GM23338 (cell line): ENCODE data around the gene NEIL3. TPM values are rescaled to one million over a fixed set of nuclear protein-coding genes. Genes with fewer than 3 reads are reported as not detected.

ENCODE experiments used
- ATAC-seq: fragments of 200-7000 bp; cut with Tn5 transposase; 3 replicates; pipeline ENCODE4 v1.9.1; 2020
- DNase-seq: peaks from one replicate; pipeline ENCODE4 v3.0.0-alpha.2; 2015; ENCODE audit warnings: low spot score
- H2AFZ ChIP-seq: fragments of 200-600 bp; sonication (generic); 2 replicates; pipeline ENCODE4 v1.8.0; 2016; ENCODE audit warnings: antibody characterized with exemption, mild to moderate bottlenecking, moderate library complexity
- H3F3A ChIP-seq: fragments of 200-600 bp; sonication (generic); replicated peaks from 2 replicates; pipeline ENCODE4 v1.8.0; 2017; ENCODE audit warnings: antibody characterized with exemption, mixed run types, low read depth
- H3K27ac ChIP-seq: fragments of 200-600 bp; sonication (generic); 2 replicates; pipeline ENCODE4 v1.6.1; 2016; ENCODE audit warnings: low read depth
- H3K27me3 ChIP-seq: fragments of 200-600 bp; sonication (generic); 2 replicates; pipeline ENCODE4 v1.8.0; 2016; ENCODE audit warnings: mild to moderate bottlenecking, mixed run types, moderate library complexity; ENCODE audit not compliant: insufficient read depth
- H3K36me3 ChIP-seq: fragments of 200-600 bp; sonication (generic); 2 replicates; pipeline ENCODE4 v1.8.0; 2016; ENCODE audit warnings: mild to moderate bottlenecking; ENCODE audit not compliant: insufficient read depth
- H3K4me1 ChIP-seq: fragments of 200-600 bp; sonication (generic); 2 replicates; pipeline ENCODE4 v1.8.0; 2016; ENCODE audit warnings: mild to moderate bottlenecking, moderate library complexity; ENCODE audit not compliant: insufficient read depth
- H3K4me2 ChIP-seq: fragments of 200-600 bp; sonication (generic); 2 replicates; pipeline ENCODE4 v1.7.1; 2017; ENCODE audit warnings: mixed run types
- H3K4me3 ChIP-seq: fragments of 200-600 bp; sonication (generic); 2 replicates; pipeline ENCODE4 v1.6.1; 2016; ENCODE audit warnings: mixed run types
- H3K79me2 ChIP-seq: fragments of 200-600 bp; sonication (generic); replicated peaks from 2 replicates; pipeline ENCODE4 v1.8.0; 2017; ENCODE audit warnings: mild to moderate bottlenecking; ENCODE audit not compliant: insufficient read depth
- H3K9me2 ChIP-seq: fragments of 200-600 bp; sonication (generic); 2 replicates; pipeline ENCODE4 v1.8.0; 2017; ENCODE audit not compliant: insufficient read depth
- H4K20me1 ChIP-seq: fragments of 200-600 bp; sonication (generic); replicated peaks from 2 replicates; pipeline ENCODE4 v1.8.0; 2017; ENCODE audit warnings: mild to moderate bottlenecking; ENCODE audit not compliant: insufficient read depth
- H3K27ac Mint-ChIP-seq: 2 replicates; pipeline ENCODE4 v1.8.0; 2020; ENCODE audit warnings: inconsistent platforms, mild to moderate bottlenecking, moderate library complexity, mixed read lengths
- H3K27me3 Mint-ChIP-seq: 3 replicates; pipeline ENCODE4 v1.8.0; 2022; ENCODE audit warnings: low read depth, mild to moderate bottlenecking, moderate library complexity, mixed read lengths, inconsistent platforms; ENCODE audit not compliant: insufficient read depth, poor library complexity
- H3K36me3 Mint-ChIP-seq: 3 replicates; pipeline ENCODE4 v1.8.0; 2021; ENCODE audit warnings: low read depth, mild to moderate bottlenecking, inconsistent platforms, moderate library complexity, mixed read lengths
- H3K4me1 Mint-ChIP-seq: 3 replicates; pipeline ENCODE4 v1.8.0; 2020; ENCODE audit warnings: mild to moderate bottlenecking, inconsistent platforms, mixed read lengths
- H3K4me3 Mint-ChIP-seq: 3 replicates; pipeline ENCODE4 v1.8.0; 2021; ENCODE audit warnings: moderate library complexity, mild to moderate bottlenecking, inconsistent platforms, mixed read lengths
- H3K9me3 Mint-ChIP-seq: 3 replicates; pipeline ENCODE4 v1.8.0; 2020; ENCODE audit warnings: moderate library complexity, mild to moderate bottlenecking, inconsistent platforms, mixed read lengths
- CREB1 ChIP-seq: fragments of 250-450 bp; sonication (Bioruptor Pico); IDR thresholded peaks from 2 replicates; pipeline ENCODE4 v1.5.0; 2020; ENCODE audit warnings: low read depth, mild to moderate bottlenecking, moderate library complexity
- EZH2 ChIP-seq: fragments of 200-600 bp; sonication (generic); IDR thresholded peaks from one replicate; pipeline ENCODE4 v1.8.0; 2017; ENCODE audit warnings: antibody characterized with exemption, mild to moderate bottlenecking, low read depth; ENCODE audit not compliant: unreplicated experiment
- EZH2phosphoT487 ChIP-seq: fragments of 200-600 bp; sonication (generic); IDR thresholded peaks from one replicate; pipeline ENCODE4 v1.8.1; 2018; ENCODE audit warnings: antibody characterized with exemption; ENCODE audit not compliant: unreplicated experiment
- JUNB ChIP-seq: IDR thresholded peaks from one replicate; pipeline ENCODE4 v1.6.1; 2016; ENCODE audit warnings: antibody characterized with exemption; ENCODE audit not compliant: unreplicated experiment
- NANOG ChIP-seq: IDR thresholded peaks from 2 replicates; pipeline ENCODE4 v1.6.1; 2016; ENCODE audit warnings: antibody characterized with exemption, borderline replicate concordance
- POLR2AphosphoS5 ChIP-seq: IDR thresholded peaks from 2 replicates; pipeline ENCODE4 v1.6.1; 2016; ENCODE audit warnings: antibody characterized with exemption, low read depth
- STAT1 ChIP-seq: IDR thresholded peaks from one replicate; pipeline ENCODE4 v1.6.1; 2016; ENCODE audit warnings: antibody characterized with exemption; ENCODE audit not compliant: unreplicated experiment
- ZNF114 ChIP-seq: fragments of 250-450 bp; sonication (Bioruptor Pico); IDR thresholded peaks from 2 replicates; pipeline ENCODE4 v1.5.0; 2020; ENCODE audit warnings: mild to moderate bottlenecking, moderate library complexity
- ZNF331 ChIP-seq: fragments of 250-450 bp; sonication (Bioruptor Pico); IDR thresholded peaks from 2 replicates; pipeline ENCODE4 v1.5.0; 2020; ENCODE audit warnings: low read depth, mild to moderate bottlenecking, moderate library complexity
- polyA plus RNA-seq: library from polyadenylated mRNA; unstranded; fragments of >200 nt; fragmentation: Nextera tagmentation; extraction: Ambion mirVana; gene quantifications from 2 replicates; pipeline ENCODE4 v1.2.1, GENCODE V29; 2016
- total RNA-seq: library from RNA; depleted of rRNA; stranded (reverse); fragments of >200 nt; shearing (Covaris generic); gene quantifications from 2 replicates; pipeline ENCODE4 v1.2.3, GENCODE V29; 2014
- TF ChIP-seq, protein P1 (sequence below): IDR thresholded peaks from one replicate; pipeline ENCODE4 v1.6.1; 2018; ENCODE audit warnings: antibody characterized with exemption; ENCODE audit not compliant: unreplicated experiment
- TF ChIP-seq, protein P2 (sequence below), 2 experiments: fragments of 200-600 bp in 1 of 2; sonication (generic) in 1 of 2; conservative IDR thresholded peaks; 2 replicates each; pipeline versions ENCODE4 v1.5.1 to v1.6.1; 2016 to 2017; ENCODE audit warnings: antibody characterized with exemption in 2 of 2, low read depth in 2 of 2, mild to moderate bottlenecking in 2 of 2, moderate library complexity in 1 of 2

The NEIL3 gene
- total and polyA plus RNA-seq, 2 experiments from 2014 or later = 11.8 to 15.4 TPM

DNA sequence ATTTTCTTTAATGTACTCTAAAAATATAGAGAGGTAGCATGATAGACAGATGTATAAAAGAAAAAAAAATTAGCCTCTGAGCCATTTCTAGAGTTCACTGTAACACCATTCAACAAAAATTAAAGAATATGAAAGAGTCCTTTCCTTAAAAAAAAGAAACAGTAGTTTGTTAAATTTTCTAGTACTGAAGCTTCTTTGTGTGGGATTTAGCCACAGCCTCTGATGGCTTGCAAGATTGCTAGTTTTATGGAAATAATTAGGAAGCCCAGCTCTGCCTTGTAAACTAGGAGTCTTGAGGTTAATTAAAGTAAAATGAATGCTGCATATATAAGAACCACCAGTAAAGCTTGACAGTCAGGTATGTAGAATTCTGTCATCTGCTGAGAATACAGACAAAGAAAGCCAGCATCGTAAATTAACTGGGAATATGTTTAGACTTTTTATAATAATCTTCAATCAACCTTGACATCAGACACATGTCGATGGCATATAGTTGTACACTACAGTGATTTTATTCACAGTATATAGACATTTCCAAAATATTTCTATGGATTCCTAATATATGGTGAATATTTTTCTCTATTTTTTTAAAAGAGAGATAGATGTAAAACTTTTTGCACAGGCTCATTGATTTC is 44.8 kb upstream of the NEIL3 start:
- DNase-seq (no peak), ATAC-seq (no peak)
- H3K79me2 ChIP-seq = no peaks in the 10 kb centered on the region
- H3F3A ChIP-seq = no peaks in the 10 kb centered on the region
- Mint-ChIP-seq H3K4me3 (no peak overlapping the region), H3K36me3 (no peaks in the 10 kb centered on the region), H3K27ac (no peak overlapping the region), H3K27me3 (no peaks in the 10 kb centered on the region), H3K9me3 (no peaks in the 10 kb centered on the region), H3K4me1 (peaks cover 11% of the 10 kb centered on the region; the same call in 2 of the 3 replicates)
- H2AFZ ChIP-seq = no peak overlapping the region
- H3K4me1 ChIP-seq = no peaks in the 10 kb centered on the region
- TF ChIP-seq STAT1 (no peak), EZH2phosphoT487 (no peak), NANOG (no peak)
- TF ChIP-seq, protein P1, sequence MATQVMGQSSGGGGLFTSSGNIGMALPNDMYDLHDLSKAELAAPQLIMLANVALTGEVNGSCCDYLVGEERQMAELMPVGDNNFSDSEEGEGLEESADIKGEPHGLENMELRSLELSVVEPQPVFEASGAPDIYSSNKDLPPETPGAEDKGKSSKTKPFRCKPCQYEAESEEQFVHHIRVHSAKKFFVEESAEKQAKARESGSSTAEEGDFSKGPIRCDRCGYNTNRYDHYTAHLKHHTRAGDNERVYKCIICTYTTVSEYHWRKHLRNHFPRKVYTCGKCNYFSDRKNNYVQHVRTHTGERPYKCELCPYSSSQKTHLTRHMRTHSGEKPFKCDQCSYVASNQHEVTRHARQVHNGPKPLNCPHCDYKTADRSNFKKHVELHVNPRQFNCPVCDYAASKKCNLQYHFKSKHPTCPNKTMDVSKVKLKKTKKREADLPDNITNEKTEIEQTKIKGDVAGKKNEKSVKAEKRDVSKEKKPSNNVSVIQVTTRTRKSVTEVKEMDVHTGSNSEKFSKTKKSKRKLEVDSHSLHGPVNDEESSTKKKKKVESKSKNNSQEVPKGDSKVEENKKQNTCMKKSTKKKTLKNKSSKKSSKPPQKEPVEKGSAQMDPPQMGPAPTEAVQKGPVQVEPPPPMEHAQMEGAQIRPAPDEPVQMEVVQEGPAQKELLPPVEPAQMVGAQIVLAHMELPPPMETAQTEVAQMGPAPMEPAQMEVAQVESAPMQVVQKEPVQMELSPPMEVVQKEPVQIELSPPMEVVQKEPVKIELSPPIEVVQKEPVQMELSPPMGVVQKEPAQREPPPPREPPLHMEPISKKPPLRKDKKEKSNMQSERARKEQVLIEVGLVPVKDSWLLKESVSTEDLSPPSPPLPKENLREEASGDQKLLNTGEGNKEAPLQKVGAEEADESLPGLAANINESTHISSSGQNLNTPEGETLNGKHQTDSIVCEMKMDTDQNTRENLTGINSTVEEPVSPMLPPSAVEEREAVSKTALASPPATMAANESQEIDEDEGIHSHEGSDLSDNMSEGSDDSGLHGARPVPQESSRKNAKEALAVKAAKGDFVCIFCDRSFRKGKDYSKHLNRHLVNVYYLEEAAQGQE = no peak
- no peaks in the 10 kb centered on the region for H4K20me1 ChIP-seq
- H3K4me3 ChIP-seq = no peak overlapping the region
- H3K27ac ChIP-seq = no peak overlapping the region
- H3K27me3 ChIP-seq = no peaks in the 10 kb centered on the region
- H3K36me3 ChIP-seq = no peaks in the 10 kb centered on the region
- 0 out of 2 replicates have a peak, but pooled peaks cover 5% of the 10 kb centered on the region for H3K9me2 ChIP-seq
- H3K4me2 ChIP-seq = no peak overlapping the region

DNA sequence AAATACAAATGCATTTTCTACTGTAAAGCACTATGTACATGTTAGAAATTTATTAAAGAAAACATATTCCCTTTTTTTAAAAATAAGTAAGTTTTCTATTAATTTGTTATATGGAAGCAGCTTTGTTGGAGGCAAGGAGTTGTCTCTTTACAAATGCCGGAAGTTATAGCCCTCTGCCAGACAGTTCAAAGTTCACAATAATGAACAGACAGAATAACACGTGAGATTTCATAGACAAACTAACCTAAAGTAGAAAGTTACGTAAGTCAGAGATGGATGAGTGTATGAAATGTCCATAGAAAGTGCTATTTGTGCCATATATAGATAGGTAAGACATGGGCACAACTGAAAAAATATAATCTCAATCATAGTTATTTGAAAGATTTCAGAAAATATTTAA is 43.9 kb upstream of the NEIL3 start:
- Histone ChIP-seq H3K4me2 (no peak overlapping the region), H3K4me3 (no peak overlapping the region), H3K27ac (no peak overlapping the region), H3K79me2 (no peaks in the 10 kb centered on the region), H3F3A (no peaks in the 10 kb centered on the region), H3K9me2 (0 out of 2 replicates have a peak, but pooled peaks cover 5% of the 10 kb centered on the region), H3K27me3 (no peaks in the 10 kb centered on the region), H3K4me1 (no peaks in the 10 kb centered on the region), H2AFZ (no peak overlapping the region), H4K20me1 (no peaks in the 10 kb centered on the region), H3K36me3 (no peaks in the 10 kb centered on the region)
- Mint-ChIP-seq H3K9me3 (no peaks in the 10 kb centered on the region), H3K27me3 (no peaks in the 10 kb centered on the region), H3K4me3 (no peak overlapping the region), H3K27ac (no peak overlapping the region), H3K4me1 (peaks cover 11% of the 10 kb centered on the region; the same call in 2 of the 3 replicates), H3K36me3 (no peaks in the 10 kb centered on the region)
- ATAC-seq (no peak), DNase-seq (no peak)
- TF ChIP-seq ZNF114 (CRISPR knock-in tag) = no peak
- no peak for TF ChIP-seq CREB1 (CRISPR knock-in tag)
- TF ChIP-seq, protein P2, sequence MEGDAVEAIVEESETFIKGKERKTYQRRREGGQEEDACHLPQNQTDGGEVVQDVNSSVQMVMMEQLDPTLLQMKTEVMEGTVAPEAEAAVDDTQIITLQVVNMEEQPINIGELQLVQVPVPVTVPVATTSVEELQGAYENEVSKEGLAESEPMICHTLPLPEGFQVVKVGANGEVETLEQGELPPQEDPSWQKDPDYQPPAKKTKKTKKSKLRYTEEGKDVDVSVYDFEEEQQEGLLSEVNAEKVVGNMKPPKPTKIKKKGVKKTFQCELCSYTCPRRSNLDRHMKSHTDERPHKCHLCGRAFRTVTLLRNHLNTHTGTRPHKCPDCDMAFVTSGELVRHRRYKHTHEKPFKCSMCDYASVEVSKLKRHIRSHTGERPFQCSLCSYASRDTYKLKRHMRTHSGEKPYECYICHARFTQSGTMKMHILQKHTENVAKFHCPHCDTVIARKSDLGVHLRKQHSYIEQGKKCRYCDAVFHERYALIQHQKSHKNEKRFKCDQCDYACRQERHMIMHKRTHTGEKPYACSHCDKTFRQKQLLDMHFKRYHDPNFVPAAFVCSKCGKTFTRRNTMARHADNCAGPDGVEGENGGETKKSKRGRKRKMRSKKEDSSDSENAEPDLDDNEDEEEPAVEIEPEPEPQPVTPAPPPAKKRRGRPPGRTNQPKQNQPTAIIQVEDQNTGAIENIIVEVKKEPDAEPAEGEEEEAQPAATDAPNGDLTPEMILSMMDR (conservative IDR thresholded peaks at IDR 0.05; ENCODE audit: low read depth in 2 of 2) = no peak
- TF ChIP-seq JUNB = no peak
- no peak for TF ChIP-seq POLR2AphosphoS5
- TF ChIP-seq EZH2 = no peak
- TF ChIP-seq, protein P1 = no peak
- TF ChIP-seq NANOG = no peak
- TF ChIP-seq ZNF331 (CRISPR knock-in tag) = no peak
